Right kidney (tissue), 1 donor: ENCODE results near the gene FREM3.

Source experiments
- DNase-seq: peaks from one replicate; pipeline ENCODE4 v3.0.0-alpha.2; 2016

Gene FREM3

GRCh38 chr4:143667461-143667860 is 33.0 kb downstream of the FREM3 start:
- DNase-seq, result no peak

DNA sequence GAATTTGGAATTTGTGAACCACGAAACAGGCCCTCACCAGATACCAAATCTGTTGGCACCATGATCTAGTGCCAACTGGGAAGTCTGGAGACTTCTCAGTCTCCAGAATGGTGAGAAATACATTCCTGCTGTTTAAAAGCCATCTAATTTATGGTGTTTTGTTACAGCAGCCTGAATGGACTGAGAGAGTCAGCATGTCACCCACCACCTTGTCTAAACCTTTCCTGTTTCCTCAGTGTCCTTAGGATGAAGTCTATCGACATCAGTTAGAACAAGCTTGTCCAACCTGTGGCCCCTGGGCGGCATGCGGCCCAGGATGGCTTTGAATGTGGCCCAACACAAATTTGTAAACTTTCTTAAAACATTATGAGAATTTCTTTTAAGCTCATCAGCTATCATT is 42.1 kb downstream of the FREM3 start:
- DNase-seq, result no peak

- no peak for DNase-seq
Measured at GRCh38 chr4:143654571-143654970, 45.9 kb downstream of the FREM3 start.

GRCh38 chr4:143653031-143653430 is 47.4 kb downstream of the FREM3 start:
- no peak for DNase-seq

- DNase-seq, result no peak
Measured at GRCh38 chr4:143643399-143643798, 57.1 kb downstream of the FREM3 start.

DNA sequence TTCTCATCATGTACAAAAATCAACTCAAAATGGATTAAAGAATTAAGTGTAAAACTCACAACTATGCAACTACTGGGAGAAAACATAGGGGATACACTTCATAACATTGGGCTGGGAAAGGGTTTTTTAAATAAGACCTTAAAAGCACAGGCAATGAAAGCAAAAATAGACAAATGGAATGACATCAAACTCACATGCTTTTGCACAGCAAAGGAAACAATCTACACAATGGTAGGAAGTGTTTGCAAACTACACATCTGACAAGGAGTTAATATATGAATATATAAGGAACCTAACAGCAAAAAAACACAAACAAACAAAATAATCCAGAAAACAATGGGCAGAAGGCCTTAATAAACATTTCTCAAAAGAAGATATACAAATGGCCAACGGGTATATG is 57.9 kb downstream of the FREM3 start:
- DNase-seq, result no peak

DNA sequence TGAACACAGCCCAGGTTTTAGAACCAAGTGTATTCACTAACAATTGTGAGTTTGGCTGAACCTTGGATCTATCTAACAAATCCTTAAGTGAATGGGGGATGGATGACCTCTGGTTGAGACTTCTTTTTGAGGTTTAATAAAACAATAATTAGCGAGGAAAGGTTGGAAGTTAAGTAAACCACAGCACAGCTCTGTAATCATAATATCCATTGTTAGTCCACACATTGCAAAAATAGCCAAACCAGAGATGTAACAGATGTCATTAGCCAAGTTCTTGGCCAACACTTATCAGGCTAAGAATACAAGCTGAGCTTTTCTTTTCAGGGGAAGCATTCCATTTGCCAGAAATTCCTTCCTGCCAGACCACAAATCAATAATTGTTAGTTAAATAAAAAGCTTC is 59.1 kb downstream of the FREM3 start:
- DNase-seq, result no peak

- no peak for DNase-seq
Measured at GRCh38 chr4:143634763-143635162, 65.7 kb downstream of the FREM3 start.

- DNase-seq, result no peak
Measured at GRCh38 chr4:143633833-143634232, 66.6 kb downstream of the FREM3 start.

- peak; percentile 45 for DNase-seq
Measured at GRCh38 chr4:143626134-143626911, 74.2 kb downstream of the FREM3 start.

- DNase-seq, result no peak
Measured at GRCh38 chr4:143625632-143626031, 74.8 kb downstream of the FREM3 start.

DNA sequence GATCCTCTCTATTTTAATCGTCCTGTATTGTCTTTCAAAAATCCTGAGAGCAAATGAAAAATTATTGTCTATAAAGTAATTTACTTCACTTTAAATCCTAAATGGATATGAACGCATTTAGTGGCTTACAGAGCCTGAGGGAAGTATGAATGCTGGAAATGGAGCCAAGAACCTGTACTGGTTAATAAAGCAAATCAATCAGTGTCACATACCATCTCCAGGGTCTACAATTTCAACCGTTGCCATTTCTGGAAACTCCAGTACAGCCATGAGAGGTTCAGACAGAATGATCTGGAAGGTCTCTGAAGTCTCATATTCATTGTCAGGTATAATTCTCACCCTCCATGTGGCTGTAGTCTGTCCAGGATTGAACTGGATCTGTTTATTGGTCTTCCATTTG is 76.6 kb downstream of the FREM3 start:
- no peak for DNase-seq

DNA sequence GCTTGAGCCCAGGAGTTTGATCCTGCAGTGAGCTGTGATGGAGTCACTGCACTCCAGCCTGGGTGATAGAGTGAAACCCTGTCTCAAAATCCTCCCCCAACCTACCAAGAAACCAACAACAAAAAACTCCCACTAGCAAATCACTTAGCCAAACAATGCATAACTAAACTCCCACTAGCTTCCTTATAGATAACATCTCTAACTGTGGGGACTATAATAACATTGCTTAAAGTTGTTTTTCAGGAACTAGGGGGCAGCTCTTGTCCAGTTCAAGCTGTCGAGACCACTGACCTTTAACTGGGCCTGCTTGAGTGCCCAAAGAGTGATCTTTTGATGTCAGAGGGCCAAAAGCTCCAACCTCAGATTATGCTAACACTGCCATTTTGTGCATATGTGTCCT is 81.7 kb downstream of the FREM3 start:
- DNase-seq, result no peak

DNA sequence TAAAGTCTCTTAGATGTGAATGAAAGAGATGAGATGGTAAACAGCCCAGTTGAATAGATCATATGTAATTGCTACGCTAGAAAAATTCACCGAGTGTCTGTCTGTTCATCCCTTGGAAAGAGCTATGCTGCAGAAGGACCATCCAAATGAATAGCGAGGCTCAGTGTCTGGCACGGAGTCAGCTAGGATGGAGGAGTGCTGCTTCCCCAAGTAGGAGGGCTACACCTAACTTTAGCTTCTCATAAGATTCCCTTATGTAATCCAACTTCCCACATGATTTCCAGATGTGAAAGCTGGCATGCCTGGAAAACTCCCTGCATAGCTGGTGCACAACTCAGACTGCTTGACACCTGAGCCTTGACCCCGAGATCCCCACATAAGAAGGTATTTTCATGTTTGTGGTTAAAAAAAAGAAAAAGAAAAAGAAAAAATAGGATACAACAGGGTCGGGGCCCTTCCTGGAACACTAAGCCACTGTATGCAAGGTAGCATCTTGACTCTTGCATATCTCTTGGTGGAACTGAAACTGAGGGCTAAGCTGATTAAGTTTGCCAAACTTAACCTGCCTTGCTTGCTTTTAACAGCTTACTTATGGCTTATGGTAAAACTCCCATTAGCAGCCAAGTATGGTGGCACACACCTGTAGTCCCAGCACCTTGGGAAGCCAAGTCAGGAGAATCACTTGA is 82.3 kb downstream of the FREM3 start:
- no peak for DNase-seq

- DNase-seq, result no peak
Measured at GRCh38 chr4:143616771-143617170, 83.7 kb downstream of the FREM3 start.

- no peak for DNase-seq
Measured at GRCh38 chr4:143609492-143609891, 91.0 kb downstream of the FREM3 start.

GRCh38 chr4:143606480-143606879 is 94.0 kb downstream of the FREM3 start:
- no peak for DNase-seq

DNA sequence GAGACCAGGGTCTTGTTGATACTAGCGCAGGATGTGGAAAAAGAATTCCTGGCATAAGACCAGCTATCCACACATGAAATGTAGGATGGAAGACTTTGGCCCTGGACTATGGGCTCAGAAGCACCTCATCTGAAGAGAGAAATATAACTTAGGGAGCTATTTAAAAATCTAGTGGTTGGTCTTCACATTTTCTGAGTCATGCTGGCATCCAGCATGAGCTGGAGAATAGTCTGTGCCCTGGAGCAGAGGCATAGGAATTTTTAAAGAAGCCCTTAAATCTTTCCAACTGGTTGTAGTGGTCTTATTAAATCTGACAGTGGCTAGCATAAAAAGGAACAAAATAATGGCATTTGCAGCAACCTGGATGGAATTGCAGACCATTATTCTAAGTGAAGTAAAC is 100.6 kb downstream of the FREM3 start:
- DNase-seq, result no peak

GRCh38 chr4:143598816-143599215 is 101.7 kb downstream of the FREM3 start:
- no peak for DNase-seq

DNA sequence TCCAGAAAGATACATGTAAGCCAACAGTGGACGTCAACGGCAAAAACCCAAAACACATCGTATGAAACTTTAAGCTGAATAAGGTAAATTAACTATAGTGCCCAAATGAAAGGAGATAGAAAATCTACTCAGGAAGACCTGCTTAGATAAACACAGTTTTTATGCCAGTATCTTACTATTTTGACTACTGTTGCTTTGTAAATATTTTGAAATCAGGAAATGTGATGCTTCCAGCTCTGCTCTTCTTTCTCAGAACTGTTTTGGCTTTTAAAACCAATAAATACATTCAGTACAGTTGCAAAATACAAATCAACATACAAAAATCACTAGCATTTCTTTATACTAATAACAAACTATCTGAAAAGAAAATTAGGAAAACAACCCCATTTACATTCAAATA is 103.2 kb downstream of the FREM3 start:
- DNase-seq, result no peak

DNA sequence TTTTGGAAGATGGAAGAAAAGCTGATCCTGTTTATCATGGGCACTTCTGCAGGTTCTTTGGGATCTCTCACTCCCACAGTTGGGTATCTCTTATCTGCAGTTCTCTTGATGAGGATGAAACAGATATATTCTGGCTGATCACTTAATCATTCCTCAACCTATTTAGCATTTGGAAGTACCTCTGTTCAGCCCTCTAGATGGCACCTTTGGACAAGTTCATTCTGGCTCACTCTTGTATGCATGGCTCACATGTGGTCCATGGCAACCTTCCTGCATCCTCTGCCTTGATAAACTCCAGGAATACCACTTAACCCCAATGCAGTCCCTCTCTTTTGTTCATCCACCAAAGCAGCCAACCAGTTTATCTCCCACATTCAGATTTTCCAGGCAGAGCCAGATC is 112.8 kb downstream of the FREM3 start:
- DNase-seq, result no peak

DNA sequence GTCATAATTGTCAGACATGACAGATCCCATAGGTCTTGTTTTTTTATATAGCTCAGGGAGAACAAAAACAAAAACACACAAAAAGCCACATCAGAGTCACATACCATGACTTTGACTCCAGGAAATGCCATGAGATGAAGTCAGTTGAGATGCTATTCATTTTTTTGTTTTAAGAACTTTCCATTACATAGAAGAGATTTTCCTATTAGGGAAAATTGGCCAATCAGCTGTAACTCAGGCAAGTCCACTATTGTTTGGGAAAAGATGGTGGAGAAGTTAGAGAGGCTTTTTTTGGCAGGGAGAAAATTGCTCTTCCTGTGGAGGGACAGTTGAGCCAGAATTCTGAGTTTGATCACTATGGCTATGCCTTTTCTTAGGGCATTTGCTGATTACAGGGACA is 114.4 kb downstream of the FREM3 start:
- no peak for DNase-seq

DNA sequence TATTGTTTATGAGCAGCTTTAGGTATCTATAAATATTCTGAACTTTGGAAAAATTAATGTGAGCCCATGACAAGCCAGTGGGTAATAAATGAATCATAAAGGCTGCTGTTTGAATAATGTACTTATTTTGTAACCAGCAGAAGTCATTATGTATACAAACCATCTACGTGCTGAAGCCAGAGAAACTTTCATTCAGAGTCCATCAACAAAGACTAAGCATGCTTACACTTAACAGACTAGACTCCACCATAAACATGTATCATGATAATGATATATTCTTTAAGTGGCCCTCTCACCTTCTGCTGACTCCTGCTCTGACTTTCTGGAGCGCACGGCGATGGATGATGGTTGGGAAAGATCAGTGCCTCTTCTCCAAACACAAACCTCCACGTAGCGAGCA is 114.9 kb downstream of the FREM3 start:
- no peak for DNase-seq

GRCh38 chr4:143581331-143581946 is 119.0 kb downstream of the FREM3 start:
- no peak for DNase-seq
